ENCODE measurements around the gene STAP1. TPM values are rescaled to one million over a fixed set of nuclear protein-coding genes. Genes with fewer than 3 reads are reported as not detected.

The STAP1 gene
- total and polyA plus RNA-seq, 2 donors from 2014 or later = 3.9 to 17.9 TPM

- intact Hi-C loops (cut with DNase I) = no loop called here
- Histone ChIP-seq H3K4me1 (ENCODE audit: control insufficient read depth in 2 of 3, insufficient read depth in 2 of 3, low read depth in 1 of 3, low read length in 3 of 3) (no peaks in the 10 kb centered on the region), H3K9me3 (ENCODE audit: control insufficient read depth in 2 of 3, insufficient read depth in 1 of 3, low read length in 3 of 3) (no peaks in the 10 kb centered on the region), H3K9ac (ENCODE audit: low read length in 3 of 3) (no peak overlapping the region), H3K27ac (ENCODE audit: low read depth in 2 of 2, low read length in 2 of 2) (no peak overlapping the region), H3K27me3 (ENCODE audit: control insufficient read depth, insufficient read depth, low read length) (no peaks in the 10 kb centered on the region), H3K4me3 (ENCODE audit: low read length in 3 of 3) (no peak overlapping the region), H3K36me3 (ENCODE audit: control insufficient read depth in 2 of 3, insufficient read depth in 3 of 3, low read length in 3 of 3) (no peaks in the 10 kb centered on the region)
- no peak for TF ChIP-seq CTCF (IDR thresholded peaks at IDR 0.05; ENCODE audit: borderline replicate concordance, extremely low read depth, insufficient read depth)
- FAIRE-seq (no peak), DNase-seq (no peak)
These were observed 10.3 kb downstream of the STAP1 start for GRCh38 chr4:67568820-67569219.

GRCh38 chr4:67570537-67570936 is 12.0 kb downstream of the STAP1 start:
- Histone ChIP-seq H3K27ac (ENCODE audit: low read depth in 2 of 2, low read length in 2 of 2) (no peak overlapping the region), H3K36me3 (ENCODE audit: control insufficient read depth in 2 of 3, insufficient read depth in 3 of 3, low read length in 3 of 3) (no peaks in the 10 kb centered on the region), H3K4me3 (ENCODE audit: low read length in 3 of 3) (no peak overlapping the region), H3K4me1 (ENCODE audit: control insufficient read depth in 2 of 3, insufficient read depth in 2 of 3, low read depth in 1 of 3, low read length in 3 of 3) (no peaks in the 10 kb centered on the region), H3K9ac (ENCODE audit: low read length in 3 of 3) (no peak overlapping the region), H3K9me3 (ENCODE audit: control insufficient read depth in 2 of 3, insufficient read depth in 1 of 3, low read length in 3 of 3) (no peaks in the 10 kb centered on the region), H3K27me3 (ENCODE audit: control insufficient read depth, insufficient read depth, low read length) (no peaks in the 10 kb centered on the region)
- FAIRE-seq = no peak
- TF ChIP-seq CTCF (IDR thresholded peaks at IDR 0.05; ENCODE audit: borderline replicate concordance, extremely low read depth, insufficient read depth) = no peak
- intact Hi-C loops (cut with DNase I) = no loop called here
- no peak for DNase-seq

- Histone ChIP-seq H3K9ac (ENCODE audit: low read length in 3 of 3) (no peak overlapping the region), H3K27me3 (ENCODE audit: control insufficient read depth, insufficient read depth, low read length) (no peaks in the 10 kb centered on the region), H3K9me3 (ENCODE audit: control insufficient read depth in 2 of 3, insufficient read depth in 1 of 3, low read length in 3 of 3) (no peaks in the 10 kb centered on the region), H3K36me3 (ENCODE audit: control insufficient read depth in 2 of 3, insufficient read depth in 3 of 3, low read length in 3 of 3) (no peaks in the 10 kb centered on the region), H3K27ac (ENCODE audit: low read depth in 2 of 2, low read length in 2 of 2) (no peak overlapping the region), H3K4me1 (ENCODE audit: control insufficient read depth in 2 of 3, insufficient read depth in 2 of 3, low read depth in 1 of 3, low read length in 3 of 3) (no peaks in the 10 kb centered on the region), H3K4me3 (ENCODE audit: low read length in 3 of 3) (no peak overlapping the region)
- no peak for TF ChIP-seq CTCF (IDR thresholded peaks at IDR 0.05; ENCODE audit: borderline replicate concordance, extremely low read depth, insufficient read depth)
- intact Hi-C loops (cut with DNase I) = no loop called here
- no peak for DNase-seq
- FAIRE-seq = no peak
These were observed 13.4 kb downstream of the STAP1 start for GRCh38 chr4:67571975-67572374.

DNA sequence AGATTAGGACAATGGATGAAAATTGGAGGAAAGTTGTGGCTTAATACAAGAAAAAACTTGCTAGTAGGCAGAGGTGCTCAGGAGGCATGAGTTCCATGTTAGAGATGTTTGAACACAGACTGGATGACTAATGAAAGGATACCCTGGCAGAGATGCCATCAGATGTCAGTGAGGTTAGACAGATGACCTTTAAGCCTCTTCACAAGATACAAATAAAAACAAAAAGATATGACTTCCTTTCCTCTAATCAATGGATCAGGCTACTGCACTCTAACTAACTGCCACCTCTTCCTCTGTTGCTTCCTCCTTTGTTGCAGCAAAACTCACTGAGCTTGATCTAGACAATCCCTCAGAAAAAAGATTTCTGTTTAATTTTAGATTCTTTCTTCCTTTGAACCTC is 14.7 kb downstream of the STAP1 start:
- DNase-seq (no peak), FAIRE-seq (no peak)
- Histone ChIP-seq H3K36me3 (ENCODE audit: control insufficient read depth in 2 of 3, insufficient read depth in 3 of 3, low read length in 3 of 3) (no peaks in the 10 kb centered on the region), H3K4me1 (ENCODE audit: control insufficient read depth in 2 of 3, insufficient read depth in 2 of 3, low read depth in 1 of 3, low read length in 3 of 3) (no peaks in the 10 kb centered on the region), H3K9me3 (ENCODE audit: control insufficient read depth in 2 of 3, insufficient read depth in 1 of 3, low read length in 3 of 3) (no peaks in the 10 kb centered on the region), H3K9ac (ENCODE audit: low read length in 3 of 3) (no peak overlapping the region), H3K27ac (ENCODE audit: low read depth in 2 of 2, low read length in 2 of 2) (no peak overlapping the region), H3K4me3 (ENCODE audit: low read length in 3 of 3) (no peak overlapping the region), H3K27me3 (ENCODE audit: control insufficient read depth, insufficient read depth, low read length) (no peaks in the 10 kb centered on the region)
- intact Hi-C loops (cut with DNase I) = no loop called here
- no peak for TF ChIP-seq CTCF (IDR thresholded peaks at IDR 0.05; ENCODE audit: borderline replicate concordance, extremely low read depth, insufficient read depth)

All from kidney (tissue), 14 donors.